22Rv1 (cell line): ENCODE data around the gene R3HCC1L.

Experiments
- CTCF ChIP-seq: fragments of 450-650 bp; IDR thresholded peaks from 2 replicates; pipeline ENCODE4 v1.5.1; 2017; ENCODE audit warnings: mild to moderate bottlenecking
- ZFX ChIP-seq: fragments of 450-650 bp; IDR thresholded peaks from 2 replicates; pipeline ENCODE4 v1.6.1; 2017; ENCODE audit warnings: antibody characterized with exemption, borderline replicate concordance

- no peak for TF ChIP-seq CTCF
- no peak for TF ChIP-seq ZFX
Measured at GRCh38 chr10:98201760-98202159, 67.3 kb downstream of the R3HCC1L start.
